Mammary epithelial cell (primary cell): ENCODE data around the gene NXNL2.

Experiments used
- EZH2 ChIP-seq: IDR thresholded peaks from 2 replicates; pipeline ENCODE4 v1.6.1; 2012; ENCODE audit warnings: low read length, inconsistent platforms, borderline replicate concordance
- TF ChIP-seq, protein P1 (sequence below), 2 donors: IDR thresholded peaks in 1 of 2; conservative IDR thresholded peaks in 1 of 2; 2 replicates each; pipeline ENCODE4 v1.5.1; 2011 to 2012; ENCODE audit warnings: inconsistent platforms in 2 of 2, low read length in 2 of 2, mild to moderate bottlenecking in 2 of 2, control low read depth in 1 of 2, low read depth in 1 of 2; ENCODE audit not compliant: insufficient read depth in 1 of 2; ENCODE audit errors: extremely low read depth in 1 of 2

DNA sequence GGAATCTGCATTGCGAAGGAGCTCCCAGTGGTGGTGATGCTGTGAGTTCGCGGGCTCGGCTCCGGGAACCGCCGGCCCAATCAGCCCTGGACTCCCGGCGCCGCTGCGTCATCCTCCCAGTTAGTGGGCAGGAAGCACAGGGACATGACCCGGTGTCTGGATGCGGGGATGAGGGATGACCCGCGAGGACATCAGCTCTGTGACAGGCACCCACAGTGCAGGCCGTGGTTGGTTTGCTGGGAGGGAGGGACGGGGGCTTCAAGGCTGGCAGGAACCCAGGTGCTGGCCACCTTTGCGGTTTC lies 996 bp downstream of the NXNL2 start:
- TF ChIP-seq, protein P1, sequence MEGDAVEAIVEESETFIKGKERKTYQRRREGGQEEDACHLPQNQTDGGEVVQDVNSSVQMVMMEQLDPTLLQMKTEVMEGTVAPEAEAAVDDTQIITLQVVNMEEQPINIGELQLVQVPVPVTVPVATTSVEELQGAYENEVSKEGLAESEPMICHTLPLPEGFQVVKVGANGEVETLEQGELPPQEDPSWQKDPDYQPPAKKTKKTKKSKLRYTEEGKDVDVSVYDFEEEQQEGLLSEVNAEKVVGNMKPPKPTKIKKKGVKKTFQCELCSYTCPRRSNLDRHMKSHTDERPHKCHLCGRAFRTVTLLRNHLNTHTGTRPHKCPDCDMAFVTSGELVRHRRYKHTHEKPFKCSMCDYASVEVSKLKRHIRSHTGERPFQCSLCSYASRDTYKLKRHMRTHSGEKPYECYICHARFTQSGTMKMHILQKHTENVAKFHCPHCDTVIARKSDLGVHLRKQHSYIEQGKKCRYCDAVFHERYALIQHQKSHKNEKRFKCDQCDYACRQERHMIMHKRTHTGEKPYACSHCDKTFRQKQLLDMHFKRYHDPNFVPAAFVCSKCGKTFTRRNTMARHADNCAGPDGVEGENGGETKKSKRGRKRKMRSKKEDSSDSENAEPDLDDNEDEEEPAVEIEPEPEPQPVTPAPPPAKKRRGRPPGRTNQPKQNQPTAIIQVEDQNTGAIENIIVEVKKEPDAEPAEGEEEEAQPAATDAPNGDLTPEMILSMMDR (conservative IDR thresholded peaks at IDR 0.05 in 1 of 2, IDR thresholded peaks at IDR 0.05 in 1 of 2; ENCODE audit: extremely low read depth in 1 of 2, insufficient read depth in 1 of 2, low read depth in 1 of 2, low read length in 2 of 2): no peak
- TF ChIP-seq EZH2: no peak
